ENCODE results near the gene CDK4. TPM values are rescaled to one million over a fixed set of nuclear protein-coding genes. Genes with fewer than 3 reads are reported as not detected.

Gene CDK4
- total RNA-seq, 4 donors from 2014 or later = 79.1 to 156 (median 99.0) TPM

GRCh38 chr12:57754411-57755193 is 2.5 kb upstream of the CDK4 start, which contains the start of gene MARCHF9:
Gene MARCHF9, plus strand, starts transcription at chr12:57755103. Its CDS starts 426 bp downstream, at chr12:57755529.
- WGBS, 2 donors = 2 to 3% methylated on average over 20 to 21 of the region's 41 CpGs
- Histone ChIP-seq H3K4me1 (peaks cover 0 to 52% (median 20%) of the 10 kb centered on the region in 4 donors), H3K36me3 (peaks cover 0 to 41% (median 6%) of the 10 kb centered on the region in 3 donors), H3K4me3 (peak within 1 kb of the TSS; percentile 57 to 90 (median 70)), H3K27ac (peak within 1 kb of the TSS; percentile 37 to 86 (median 70)), H3K9me3 (no peaks in the 10 kb centered on the region), H3K27me3 (no peaks in the 10 kb centered on the region)
- TF ChIP-seq POLR2A (IDR thresholded peaks at IDR 0.05) = no peak
- no peak for TF ChIP-seq CTCF (IDR thresholded peaks at IDR 0.05)
- TF ChIP-seq EP300 (IDR thresholded peaks at IDR 0.05) = no peak
- no peak for DNase-seq (ENCODE audit: low spot score in 2 of 2)

- Histone ChIP-seq H3K4me1 (peaks cover 0 to 52% (median 20%) of the 10 kb centered on the region in 4 donors), H3K27me3 (no peaks in the 10 kb centered on the region), H3K36me3 (peaks cover 0 to 43% (median 9%) of the 10 kb centered on the region in 3 donors), H3K4me3 (no peak overlapping the region), H3K27ac (peak overlapping the region in 2 of 4 donors; percentile 58 to 96), H3K9me3 (no peaks in the 10 kb centered on the region)
- DNase-seq (ENCODE audit: low spot score in 2 of 2) = no peak
- TF ChIP-seq CTCF (IDR thresholded peaks at IDR 0.05) (no peak), EP300 (IDR thresholded peaks at IDR 0.05) (no peak), POLR2A (IDR thresholded peaks at IDR 0.05) (no peak)
- WGBS, 2 donors = 17 to 25% methylated on average over 1 of the region's 1 CpG
Measured at GRCh38 chr12:57753756-57754337, 1.7 kb upstream of the CDK4 start.

- Histone ChIP-seq H3K4me1 (peaks cover 0 to 52% (median 20%) of the 10 kb centered on the region in 4 donors), H3K27me3 (no peaks in the 10 kb centered on the region), H3K9me3 (no peaks in the 10 kb centered on the region), H3K36me3 (peaks cover 0 to 43% (median 7%) of the 10 kb centered on the region in 3 donors), H3K4me3 (peak overlapping the region in 3 of 4 donors; percentile 18 to 89 (median 85)), H3K27ac (peak overlapping the region; percentile 83 to 96 (median 84))
- TF ChIP-seq EP300 (IDR thresholded peaks at IDR 0.05) (no peak), CTCF (IDR thresholded peaks at IDR 0.05) (no peak), POLR2A (IDR thresholded peaks at IDR 0.05) (no peak)
- DNase-seq (ENCODE audit: low spot score in 2 of 2) = no peak
- 1 to 3% methylated on average over 5 of the region's 5 CpGs for WGBS, 2 donors
Measured at GRCh38 chr12:57752668-57753000, 524 bp upstream of the CDK4 start.

GRCh38 chr12:57751432-57751787 is 700 bp downstream of the CDK4 start:
- 7 to 9% methylated on average over 8 of the region's 8 CpGs for WGBS, 2 donors
- Histone ChIP-seq H3K36me3 (peaks cover 0 to 46% (median 4%) of the 10 kb centered on the region in 3 donors), H3K4me1 (peaks cover 0 to 48% (median 19%) of the 10 kb centered on the region in 4 donors), H3K27me3 (no peaks in the 10 kb centered on the region), H3K9me3 (no peaks in the 10 kb centered on the region), H3K4me3 (peak overlapping the region; percentile 68 to 89 (median 78)), H3K27ac (peak overlapping the region; percentile 83 to 96 (median 84))
- TF ChIP-seq POLR2A (IDR thresholded peaks at IDR 0.05) (no peak), CTCF (IDR thresholded peaks at IDR 0.05) (no peak), EP300 (IDR thresholded peaks at IDR 0.05) (no peak)
- no peak for DNase-seq (ENCODE audit: low spot score in 2 of 2)

All from tibial nerve (tissue), 4 donors.